ENCODE results near the gene GALK2. TPM values are rescaled to one million over a fixed set of nuclear protein-coding genes. Genes with fewer than 3 reads are reported as not detected.

The GALK2 gene
- total RNA-seq, 1 experiment from 2014 or later = 43.5 TPM

- CTCF ChIA-PET = no interaction called here
- TF ChIP-seq CTCF (IDR thresholded peaks at IDR 0.05; ENCODE audit: unreplicated experiment) = no peak
Measured at GRCh38 chr15:49212897-49213296, 42.9 kb downstream of the GALK2 start.

GRCh38 chr15:49215768-49216739, 46.0 kb downstream of the GALK2 start:
- peak; percentile 52 for DNase-seq (ENCODE audit: unreplicated experiment)
- no peak for TF ChIP-seq CTCF (IDR thresholded peaks at IDR 0.05; ENCODE audit: unreplicated experiment)
- H3K9me3 Mint-ChIP-seq (ENCODE audit: unreplicated experiment) = peaks cover 8% of the 10 kb centered on the region
- no peaks in the 10 kb centered on the region for H3K27me3 Mint-ChIP-seq (ENCODE audit: insufficient read depth, unreplicated experiment)
- intact Hi-C loops (cut with micrococcal nuclease) = no loop called here
- peaks cover 26% of the 10 kb centered on the region for H3K4me1 Mint-ChIP-seq (ENCODE audit: insufficient read depth, unreplicated experiment)
- ChIA-PET POLR2A (interaction anchor here (0.9 to 1.4 kb wide), 3 partner anchors 9 to 202 kb away, joined by 3 to 4 read pairs (median 3); no protein-coding TSS in a partner anchor), CTCF (interaction anchor here (0.9 kb wide), 1 partner anchor 206 kb away, joined by 5 read pairs; no protein-coding TSS in a partner anchor)
- H3K4me3 Mint-ChIP-seq (ENCODE audit: unreplicated experiment) = no peak overlapping the region
- no TSS peak for BruUV-seq (replicated peaks)
- H3K36me3 Mint-ChIP-seq (ENCODE audit: insufficient read depth, unreplicated experiment) = peaks cover 55% of the 10 kb centered on the region
- peak overlapping the region; percentile 49 for H3K27ac Mint-ChIP-seq (ENCODE audit: low read depth, unreplicated experiment)

More at GRCh38 chr15:49212897-49213296, 42.9 kb downstream of the GALK2 start:
- Mint-ChIP-seq H3K9me3 (ENCODE audit: unreplicated experiment) (peaks cover 28% of the 10 kb centered on the region), H3K36me3 (ENCODE audit: insufficient read depth, unreplicated experiment) (peaks cover 63% of the 10 kb centered on the region), H3K27me3 (ENCODE audit: insufficient read depth, unreplicated experiment) (no peaks in the 10 kb centered on the region), H3K4me3 (ENCODE audit: unreplicated experiment) (no peak overlapping the region), H3K4me1 (ENCODE audit: insufficient read depth, unreplicated experiment) (peaks cover 26% of the 10 kb centered on the region), H3K27ac (ENCODE audit: low read depth, unreplicated experiment) (peak overlapping the region; percentile 4)
- POLR2A ChIA-PET = no interaction called here
- BruUV-seq (replicated peaks) = no TSS peak
- intact Hi-C loops (cut with micrococcal nuclease) = no loop called here
- no peak for DNase-seq (ENCODE audit: unreplicated experiment)

- TF ChIP-seq CTCF (IDR thresholded peaks at IDR 0.05; ENCODE audit: unreplicated experiment) = no peak
- intact Hi-C loops (cut with micrococcal nuclease) = no loop called here
- ChIA-PET CTCF (no interaction called here), POLR2A (no interaction called here)
- Mint-ChIP-seq H3K27me3 (ENCODE audit: insufficient read depth, unreplicated experiment) (no peaks in the 10 kb centered on the region), H3K4me3 (ENCODE audit: unreplicated experiment) (no peak overlapping the region), H3K36me3 (ENCODE audit: insufficient read depth, unreplicated experiment) (peaks cover 27% of the 10 kb centered on the region), H3K9me3 (ENCODE audit: unreplicated experiment) (no peaks in the 10 kb centered on the region), H3K27ac (ENCODE audit: low read depth, unreplicated experiment) (no peak overlapping the region), H3K4me1 (ENCODE audit: insufficient read depth, unreplicated experiment) (peaks cover 12% of the 10 kb centered on the region)
- no peak for DNase-seq (ENCODE audit: unreplicated experiment)
- no TSS peak for BruUV-seq (replicated peaks)
Measured at GRCh38 chr15:49223536-49224274, 53.7 kb downstream of the GALK2 start.
